Spleen (tissue), 11 donors: ENCODE measurements around the gene RXYLT1. TPM values are rescaled to one million over a fixed set of nuclear protein-coding genes. Genes with fewer than 3 reads are reported as not detected.

Experiments
- DNase-seq: peaks from one replicate; pipeline ENCODE4 v3.0.0-alpha.2; 2020
- H3K27ac ChIP-seq, 8 donors: fragments of 200-600 bp; sonication (generic) in 7 of 8; 1 replicate in 4 of 8; 2 replicates in 4 of 8; pipeline versions ENCODE4 v1.5.0 to v1.8.0; 2016 to 2021; ENCODE audit warnings: inconsistent platforms in 4 of 8, mild to moderate bottlenecking in 4 of 8, moderate library complexity in 1 of 8
- H3K27me3 ChIP-seq, 7 donors: fragments of 200-600 bp; sonication (generic) in 6 of 7; replicated peaks in 1 of 7; 1 replicate in 4 of 7; 2 replicates in 3 of 7; pipeline versions ENCODE4 v1.5.0 to v1.8.0; 2016 to 2021; ENCODE audit warnings: inconsistent platforms in 3 of 7, mild to moderate bottlenecking in 1 of 7
- H3K36me3 ChIP-seq, 6 donors: fragments of 200-600 bp; sonication (generic) in 5 of 6; 1 replicate in 4 of 6; 2 replicates in 2 of 6; pipeline versions ENCODE4 v1.5.0 to v1.8.0; 2016 to 2021; ENCODE audit warnings: inconsistent platforms in 2 of 6
- H3K4me1 ChIP-seq, 6 donors: fragments of 200-600 bp; sonication (generic) in 5 of 6; 1 replicate in 3 of 6; 2 replicates in 3 of 6; pipeline versions ENCODE4 v1.5.0 to v1.8.0; 2016 to 2021; ENCODE audit warnings: inconsistent platforms in 3 of 6
- H3K4me3 ChIP-seq, 8 donors: fragments of 200-600 bp; sonication (generic) in 7 of 8; 1 replicate in 4 of 8; 2 replicates in 4 of 8; pipeline versions ENCODE4 v1.5.0 to v1.8.0; 2016 to 2021; ENCODE audit warnings: inconsistent platforms in 4 of 8, mild to moderate bottlenecking in 4 of 8, moderate library complexity in 2 of 8
- H3K9me3 ChIP-seq, 8 donors: fragments of 200-600 bp; sonication (generic) in 7 of 8; 1 replicate in 4 of 8; 2 replicates in 4 of 8; pipeline versions ENCODE4 v1.5.0 to v1.8.0; 2016 to 2021; ENCODE audit warnings: inconsistent platforms in 4 of 8
- POLR2A ChIP-seq, 3 donors: fragments of 450-650 bp; IDR thresholded peaks; one replicate each; pipeline ENCODE4 v1.5.1; 2017; ENCODE audit warnings: antibody characterized with exemption in 3 of 3, mild to moderate bottlenecking in 1 of 3
- POLR2AphosphoS5 ChIP-seq, 3 donors: sonication (generic); formaldehyde crosslinking; IDR thresholded peaks; one replicate each; pipeline ENCODE4 v1.5.1; 2017; ENCODE audit warnings: antibody characterized with exemption in 3 of 3
- WGBS, 5 donors: extraction: QIAGEN DNeasy Blood & Tissue Kit in 3 of 5; methylation state at CpG; one replicate each; pipeline versions ENCODE4 v1.1.5 to v1.1.7; 2013 to 2018; 5-methylcytosine and 5-hydroxymethylcytosine counted together
- intact Hi-C: fragments of 100-400 bp; cut with DNase I; formaldehyde crosslinking; loops from one replicate; pipeline ENCODE4 v1.15.0; 2023; ENCODE audit warnings: low total_unique reads
- polyA plus RNA-seq, 3 donors: library from polyadenylated mRNA; stranded (reverse); fragments of 200-250 nt; gene quantifications; one replicate each; pipeline ENCODE4 v1.2.1, GENCODE V29; 2013
- total RNA-seq, 7 donors: library from RNA; depleted of rRNA in 3 of 7; stranded (reverse); fragments of >200 nt in 3 of 7; fragmentation: NEBNext Ultra II Directional in 4 of 7; extraction: Animal tissue kit (Norgen Biotek cat#: 25700) in 4 of 7; gene quantifications; one replicate each; pipeline versions ENCODE4 v1.1.0 to v1.2.1, GENCODE V29; 2016 to 2021
- TF ChIP-seq, protein P1 (sequence below), 11 experiments: fragments of 200-600 bp in 7 of 11; fragments of 450-650 bp in 4 of 11; sonication (generic) in 4 of 11; IDR thresholded peaks in 8 of 11; conservative IDR thresholded peaks in 3 of 11; 1 replicate in 7 of 11; 2 replicates in 4 of 11; pipeline versions ENCODE4 v1.4.0 to v1.8.0; 2016 to 2021; ENCODE audit warnings: antibody characterized with exemption in 11 of 11, inconsistent platforms in 4 of 11, mild to moderate bottlenecking in 1 of 11
- donor health status: healthy with polysubstance abuse.
- donor health status: DM: no; HTN: no; CAD: no; lungs with moderate emphysema.
- donor health status: DM: no; HTN: no; CAD: no.
- donor health status: Bipolar disorder and iron deficiency.
- donor health status: healthy.
- donor health status: DM: no; HTN: no; CAD: no.
- donor health status: DM: yes; HTN: yes; CAD: no.

Gene RXYLT1
- total and polyA plus RNA-seq, 10 donors, result 9.2 to 23.0 (median 15.9) TPM

GRCh38 chr12:63846238-63846967 is 66.7 kb downstream of the RXYLT1 start:
- Histone ChIP-seq H3K4me1 (peaks cover 3 to 57% (median 23%) of the 10 kb centered on the region in 6 donors), H3K4me3 (peak overlapping the region in 2 of 8 donors; percentile 82 to 96), H3K36me3 (no peaks in the 10 kb centered on the region), H3K27me3 (peaks cover 0 to 28% (median 4%) of the 10 kb centered on the region in 7 donors), H3K27ac (no peak overlapping the region), H3K9me3 (no peaks in the 10 kb centered on the region)
- intact Hi-C loops, result no loop called here
- no peak for DNase-seq
- WGBS, 5 donors, result 66 to 72% (median 68%) methylated on average over 6 of the region's 6 CpGs
- TF ChIP-seq, protein P1, sequence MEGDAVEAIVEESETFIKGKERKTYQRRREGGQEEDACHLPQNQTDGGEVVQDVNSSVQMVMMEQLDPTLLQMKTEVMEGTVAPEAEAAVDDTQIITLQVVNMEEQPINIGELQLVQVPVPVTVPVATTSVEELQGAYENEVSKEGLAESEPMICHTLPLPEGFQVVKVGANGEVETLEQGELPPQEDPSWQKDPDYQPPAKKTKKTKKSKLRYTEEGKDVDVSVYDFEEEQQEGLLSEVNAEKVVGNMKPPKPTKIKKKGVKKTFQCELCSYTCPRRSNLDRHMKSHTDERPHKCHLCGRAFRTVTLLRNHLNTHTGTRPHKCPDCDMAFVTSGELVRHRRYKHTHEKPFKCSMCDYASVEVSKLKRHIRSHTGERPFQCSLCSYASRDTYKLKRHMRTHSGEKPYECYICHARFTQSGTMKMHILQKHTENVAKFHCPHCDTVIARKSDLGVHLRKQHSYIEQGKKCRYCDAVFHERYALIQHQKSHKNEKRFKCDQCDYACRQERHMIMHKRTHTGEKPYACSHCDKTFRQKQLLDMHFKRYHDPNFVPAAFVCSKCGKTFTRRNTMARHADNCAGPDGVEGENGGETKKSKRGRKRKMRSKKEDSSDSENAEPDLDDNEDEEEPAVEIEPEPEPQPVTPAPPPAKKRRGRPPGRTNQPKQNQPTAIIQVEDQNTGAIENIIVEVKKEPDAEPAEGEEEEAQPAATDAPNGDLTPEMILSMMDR (IDR thresholded peaks at IDR 0.05 in 8 of 11, conservative IDR thresholded peaks at IDR 0.05 in 3 of 11), result no peak
- TF ChIP-seq POLR2A (IDR thresholded peaks at IDR 0.05) (no peak), POLR2AphosphoS5 (IDR thresholded peaks at IDR 0.05) (no peak)

GRCh38 chr12:63848450-63848849 is 68.7 kb downstream of the RXYLT1 start:
- peaks cover 0 to 19% (median 3%) of the 10 kb centered on the region in 7 donors for H3K27me3 ChIP-seq
- intact Hi-C loops, result no loop called here
- no peak for TF ChIP-seq POLR2A (IDR thresholded peaks at IDR 0.05)
- TF ChIP-seq POLR2AphosphoS5 (IDR thresholded peaks at IDR 0.05), result no peak
- TF ChIP-seq, protein P1 (IDR thresholded peaks at IDR 0.05 in 8 of 11, conservative IDR thresholded peaks at IDR 0.05 in 3 of 11), result no peak
- no peaks in the 10 kb centered on the region for H3K9me3 ChIP-seq
- H3K27ac ChIP-seq, result no peak overlapping the region
- no peak overlapping the region for H3K4me3 ChIP-seq
- WGBS, 5 donors, result 59 to 88% (median 75%) methylated on average over 4 of the region's 4 CpGs
- DNase-seq, result no peak
- no peaks in the 10 kb centered on the region for H3K36me3 ChIP-seq
- H3K4me1 ChIP-seq, result peaks cover under 1 to 52% (median 19%) of the 10 kb centered on the region in 6 donors

GRCh38 chr12:63849106-63849620 is 69.5 kb downstream of the RXYLT1 start:
- Histone ChIP-seq H3K27me3 (peaks cover 0 to 12% (median 0%) of the 10 kb centered on the region in 7 donors), H3K36me3 (no peaks in the 10 kb centered on the region), H3K4me1 (peaks cover 0 to 45% (median 18%) of the 10 kb centered on the region in 6 donors), H3K4me3 (no peak overlapping the region), H3K27ac (no peak overlapping the region), H3K9me3 (no peaks in the 10 kb centered on the region)
- intact Hi-C loops, result no loop called here
- TF ChIP-seq, protein P1 (IDR thresholded peaks at IDR 0.05 in 8 of 11, conservative IDR thresholded peaks at IDR 0.05 in 3 of 11), result no peak
- no peak for TF ChIP-seq POLR2AphosphoS5 (IDR thresholded peaks at IDR 0.05)
- no peak for TF ChIP-seq POLR2A (IDR thresholded peaks at IDR 0.05)
- 91 to 100% (median 96%) methylated on average over 1 of the region's 1 CpG for WGBS, 5 donors
- no peak for DNase-seq

- Histone ChIP-seq H3K4me3 (no peak overlapping the region), H3K9me3 (no peaks in the 10 kb centered on the region), H3K4me1 (peaks cover 0 to 40% (median 15%) of the 10 kb centered on the region in 6 donors), H3K36me3 (no peaks in the 10 kb centered on the region), H3K27me3 (peaks cover 0 to 7% (median 0%) of the 10 kb centered on the region in 7 donors), H3K27ac (no peak overlapping the region)
- no peak for TF ChIP-seq POLR2AphosphoS5 (IDR thresholded peaks at IDR 0.05)
- TF ChIP-seq POLR2A (IDR thresholded peaks at IDR 0.05), result no peak
- TF ChIP-seq, protein P1 (IDR thresholded peaks at IDR 0.05 in 8 of 11, conservative IDR thresholded peaks at IDR 0.05 in 3 of 11), result no peak
- WGBS, 5 donors, result 88 to 93% (median 89%) methylated on average over 4 of the region's 4 CpGs
- DNase-seq, result no peak
- intact Hi-C loops, result no loop called here
These were observed 69.9 kb downstream of the RXYLT1 start for GRCh38 chr12:63849641-63850040.
